H1 (cell line): ENCODE results near the gene CRADD. TPM values are rescaled to one million over a fixed set of nuclear protein-coding genes. Genes with fewer than 3 reads are reported as not detected.

Source experiments
- CTCF ChIA-PET: fragments of 300-600 bp; sonication (Branson Sonifier 250); formaldehyde crosslinking; loops from one replicate; lab custom pipeline; 2021; ENCODE audit not compliant: partially characterized antibody; lab: Charles Lee
- POLR2A ChIA-PET: fragments of 300-600 bp; sonication (Branson Sonifier 250); formaldehyde crosslinking; loops from one replicate; lab custom pipeline; 2021; ENCODE audit warnings: inconsistent platforms; ENCODE audit not compliant: partially characterized antibody; lab: Charles Lee
- DNase-seq, 2 experiments: peaks; one replicate each; pipeline versions ENCODE4 v3.0.0 to v3.0.0-alpha.2; 2010 to 2022; ENCODE audit warnings: low spot score in 2 of 2, low read depth in 1 of 2, mixed read lengths in 1 of 2
- FAIRE-seq: peaks from 2 replicates; lab custom pipeline; 2011; peaks lifted over from hg19 to GRCh38; lab: Jason Lieb, UNC
- H2AFZ ChIP-seq: 2 replicates; pipeline ENCODE4 v1.8.1; 2012; ENCODE audit warnings: low read length, inconsistent platforms
- H2AK5ac ChIP-seq: 2 replicates; pipeline ENCODE4 v1.6.1; 2013; ENCODE audit warnings: low read depth, low read length
- H2BK120ac ChIP-seq: replicated peaks from 2 replicates; pipeline ENCODE3; 2013; ENCODE audit warnings: low read depth, low read length, inconsistent platforms
- H2BK12ac ChIP-seq: 2 replicates; pipeline ENCODE4 v1.6.1; 2013; ENCODE audit warnings: low read depth, low read length
- H2BK15ac ChIP-seq: 2 replicates; pipeline ENCODE4 v1.6.1; 2013; ENCODE audit warnings: low read length
- H2BK20ac ChIP-seq: 2 replicates; pipeline ENCODE4 v1.6.1; 2013; ENCODE audit warnings: low read length
- H2BK5ac ChIP-seq: 2 replicates; pipeline ENCODE4 v1.6.1; 2013; ENCODE audit warnings: low read depth, low read length
- H3K14ac ChIP-seq: 2 replicates; pipeline ENCODE4 v1.6.1; 2013; ENCODE audit warnings: inconsistent platforms; ENCODE audit not compliant: insufficient read length
- H3K18ac ChIP-seq: 2 replicates; pipeline ENCODE4 v1.6.1; 2013; ENCODE audit warnings: low read length; ENCODE audit errors: extremely low read depth
- H3K23ac ChIP-seq: 2 replicates; pipeline ENCODE4 v1.6.1; 2013; ENCODE audit warnings: inconsistent platforms; ENCODE audit not compliant: insufficient read length
- H3K23me2 ChIP-seq: 2 replicates; pipeline ENCODE4 v1.6.1; 2013; ENCODE audit warnings: low read depth, low read length
- H3K27ac ChIP-seq: 2 replicates; pipeline ENCODE4 v1.6.1; 2011; ENCODE audit warnings: low read depth, low read length, inconsistent platforms
- H3K27me3 ChIP-seq, 4 experiments: replicated peaks in 1 of 4; 1 replicate in 1 of 4; 2 replicates in 3 of 4; pipeline versions ENCODE4 v1.6.1 to v1.8.1; 2011 to 2013; ENCODE audit warnings: low read length in 3 of 4, mild to moderate bottlenecking in 3 of 4, inconsistent platforms in 2 of 4, mixed read lengths in 2 of 4, moderate library complexity in 1 of 4; ENCODE audit not compliant: control insufficient read depth in 3 of 4, insufficient read depth in 3 of 4; ENCODE audit errors: extremely low read depth in 1 of 4
- H3K36me3 ChIP-seq, 4 experiments: 2 replicates each; pipeline versions ENCODE4 v1.6.1 to v1.8.1; 2011 to 2013; ENCODE audit warnings: mild to moderate bottlenecking in 4 of 4, low read length in 3 of 4, moderate library complexity in 2 of 4, control low read depth in 1 of 4, inconsistent platforms in 1 of 4; ENCODE audit not compliant: insufficient read depth in 4 of 4, control insufficient read depth in 2 of 4
- H3K4ac ChIP-seq: replicated peaks from 2 replicates; pipeline ENCODE3; 2013; ENCODE audit warnings: low read length, low read depth, mixed read lengths, inconsistent platforms; ENCODE audit not compliant: insufficient read length
- H3K4me1 ChIP-seq, 4 experiments: replicated peaks in 1 of 4; 1 replicate in 1 of 4; 2 replicates in 3 of 4; pipeline versions ENCODE4 v1.6.1 to v1.8.1; 2011 to 2013; ENCODE audit warnings: low read length in 3 of 4, inconsistent platforms in 2 of 4, mixed read lengths in 1 of 4; ENCODE audit not compliant: insufficient read depth in 4 of 4, control insufficient read depth in 3 of 4
- H3K4me2 ChIP-seq, 2 experiments: 2 replicates each; pipeline versions ENCODE4 v1.6.1 to v1.8.1; 2011 to 2013; ENCODE audit warnings: low read depth in 2 of 2, low read length in 2 of 2, control low read depth in 1 of 2, inconsistent platforms in 1 of 2, mild to moderate bottlenecking in 1 of 2; ENCODE audit not compliant: insufficient read depth in 1 of 2
- H3K4me3 ChIP-seq, 4 experiments: fragments of 200-600, 300-600 bp in 1 of 4; sonication (generic), shearing (Covaris generic), sonication (Bioruptor Twin) in 1 of 4; 2 replicates each; pipeline versions ENCODE4 v1.5.1 to v1.8.1; 2011 to 2016; ENCODE audit warnings: low read length in 4 of 4, low read depth in 3 of 4, control low read depth in 2 of 4, inconsistent platforms in 2 of 4, mild to moderate bottlenecking in 2 of 4, mixed read lengths in 1 of 4, moderate library complexity in 1 of 4; ENCODE audit not compliant: insufficient read depth in 2 of 4; ENCODE audit errors: extremely low read depth in 1 of 4
- H3K56ac ChIP-seq: replicated peaks from 2 replicates; pipeline ENCODE3; 2013; ENCODE audit warnings: low read depth, mild to moderate bottlenecking, mixed read lengths, low read length, inconsistent platforms; ENCODE audit not compliant: insufficient read length
- H3K79me1 ChIP-seq: 2 replicates; pipeline ENCODE4 v1.6.1; 2013; ENCODE audit warnings: low read depth, low read length, control low read depth
- H3K79me2 ChIP-seq, 2 experiments: 2 replicates each; pipeline versions ENCODE4 v1.6.1 to v1.8.1; 2012 to 2013; ENCODE audit warnings: low read length in 2 of 2, mild to moderate bottlenecking in 2 of 2, inconsistent platforms in 1 of 2; ENCODE audit not compliant: insufficient read depth in 2 of 2, control insufficient read depth in 1 of 2
- H3K9ac ChIP-seq, 4 experiments: replicated peaks in 1 of 4; 1 replicate in 1 of 4; 2 replicates in 3 of 4; pipeline versions ENCODE4 v1.6.1 to v1.8.1; 2011 to 2013; ENCODE audit warnings: low read depth in 3 of 4, low read length in 3 of 4, control low read depth in 2 of 4, mild to moderate bottlenecking in 2 of 4, moderate library complexity in 2 of 4, inconsistent platforms in 1 of 4; ENCODE audit errors: extremely low read depth in 1 of 4
- H3K9me3 ChIP-seq, 2 experiments: 2 replicates each; pipeline versions ENCODE4 v1.6.1 to v1.8.1; 2012 to 2013; ENCODE audit warnings: mild to moderate bottlenecking in 2 of 2, moderate library complexity in 2 of 2, control low read depth in 1 of 2, inconsistent platforms in 1 of 2, low read depth in 1 of 2, low read length in 1 of 2, mixed read lengths in 1 of 2; ENCODE audit not compliant: insufficient read depth in 2 of 2
- H4K20me1 ChIP-seq, 2 experiments: replicated peaks in 1 of 2; 2 replicates each; pipeline versions ENCODE3 to v1.8.1; 2011 to 2013; ENCODE audit warnings: inconsistent platforms in 2 of 2, low read length in 2 of 2, mild to moderate bottlenecking in 1 of 2; ENCODE audit not compliant: insufficient read depth in 2 of 2, control insufficient read depth in 1 of 2
- H4K5ac ChIP-seq: 2 replicates; pipeline ENCODE4 v1.6.1; 2013; ENCODE audit warnings: low read length, low read depth, mixed read lengths, inconsistent platforms; ENCODE audit not compliant: insufficient read length
- H4K8ac ChIP-seq: 2 replicates; pipeline ENCODE4 v1.8.0; 2013; ENCODE audit warnings: mild to moderate bottlenecking, moderate library complexity, low read length, inconsistent platforms; ENCODE audit not compliant: insufficient read depth; ENCODE audit errors: extremely low read depth
- H4K91ac ChIP-seq: replicated peaks from 2 replicates; pipeline ENCODE3; 2013; ENCODE audit warnings: low read length, mixed read lengths, inconsistent platforms; ENCODE audit not compliant: insufficient read length
- CBX8 ChIP-seq: fragments of 300-800, 300-1000 bp; sonication (generic); IDR thresholded peaks from 2 replicates; pipeline ENCODE4 v1.7.1; 2016; ENCODE audit warnings: low read depth, low read length, borderline replicate concordance
- EP300 ChIP-seq, 2 experiments: IDR thresholded peaks; 1 replicate in 1 of 2; 2 replicates in 1 of 2; pipeline ENCODE4 v1.6.1; 2011 to 2012; ENCODE audit warnings: low read depth in 2 of 2, low read length in 2 of 2, mild to moderate bottlenecking in 2 of 2, borderline replicate concordance in 1 of 2, inconsistent platforms in 1 of 2, moderate library complexity in 1 of 2
- MAFK ChIP-seq: IDR thresholded peaks from 2 replicates; pipeline ENCODE4 v1.6.1; 2012; ENCODE audit warnings: low read depth, mild to moderate bottlenecking, improper control_type of control experiment, low read length
- NRF1 ChIP-seq: IDR thresholded peaks from 2 replicates; pipeline ENCODE4 v1.6.1; 2011; ENCODE audit warnings: mild to moderate bottlenecking, low read depth, low read length, improper control_type of control experiment
- PHF8 ChIP-seq: fragments of 200-600 bp; sonication (generic); conservative IDR thresholded peaks from 2 replicates; pipeline ENCODE4 v1.7.1; 2012; ENCODE audit warnings: low read depth, mild to moderate bottlenecking, inconsistent platforms, low read length, moderate library complexity
- RNF2 ChIP-seq: fragments of 200-900, 300-1000 bp; sonication (generic); IDR thresholded peaks from 2 replicates; pipeline ENCODE4 v1.7.1; 2016; ENCODE audit warnings: borderline replicate concordance, low read depth, mild to moderate bottlenecking, antibody characterized with exemption, low read length; ENCODE audit not compliant: poor library complexity, severe bottlenecking; ENCODE audit errors: missing control alignments
- RXRA ChIP-seq: IDR thresholded peaks from 2 replicates; pipeline ENCODE4 v1.6.1; 2011; ENCODE audit warnings: low read depth, mild to moderate bottlenecking, low read length, moderate library complexity; ENCODE audit not compliant: insufficient read depth
- SIRT6 ChIP-seq: IDR thresholded peaks from one replicate; pipeline ENCODE4 v1.7.1; 2012; ENCODE audit warnings: low read length, inconsistent platforms
- SP2 ChIP-seq: IDR thresholded peaks from 2 replicates; pipeline ENCODE4 v1.6.1; 2012; ENCODE audit warnings: mild to moderate bottlenecking, low read length, inconsistent platforms
- WGBS, 2 experiments: shearing (Covaris generic) in 1 of 2; methylation state at CpG; one replicate each; pipeline versions ENCODE4 v1.1.6 to v1.1.7; 2013 to 2015; ENCODE audit warnings: low lambda C conversion rate in 2 of 2, mixed read lengths in 2 of 2, inconsistent platforms in 1 of 2, low coverage in 1 of 2, missing lambda C conversion rate in 1 of 2; ENCODE audit not compliant: insufficient replicate concordance in 2 of 2, insufficient coverage in 1 of 2, insufficient read length in 1 of 2; ENCODE audit errors: extremely low coverage in 1 of 2, missing lambda C conversion rate in 1 of 2; 5-methylcytosine and 5-hydroxymethylcytosine counted together
- polyA plus RNA-seq, 7 experiments: library from polyadenylated mRNA; depleted of rRNA in 3 of 7; stranded (reverse) in 5 of 7; unstranded in 2 of 7; fragments of >200 nt in 5 of 7; fragments of 200-250 nt in 2 of 7; gene quantifications; 1 replicate in 5 of 7; 2 replicates in 1 of 7; 4 replicates in 1 of 7; pipeline versions ENCODE4 v1.2.1 to v1.2.3, GENCODE V29; 2011 to 2013; ENCODE audit warnings: missing spikeins in 2 of 7, mixed read lengths in 2 of 7
- total RNA-seq: library from RNA; stranded (reverse); fragmentation: NEBNext Ultra II Directional; extraction: Animal tissue kit (Norgen Biotek cat#: 25700); gene quantifications from 2 replicates; pipeline ENCODE4 v1.2.1, GENCODE V29; 2021
- TF ChIP-seq, protein P1 (sequence below): IDR thresholded peaks from 2 replicates; pipeline ENCODE4 v1.6.1; 2012; ENCODE audit warnings: low read length, inconsistent platforms

The CRADD gene
- total and polyA plus RNA-seq, 2 of the 8 experiments (the other 6 are each of a cell fraction or from before 2014, with no cell fraction given), result 8.1 to 15.4 TPM

DNA sequence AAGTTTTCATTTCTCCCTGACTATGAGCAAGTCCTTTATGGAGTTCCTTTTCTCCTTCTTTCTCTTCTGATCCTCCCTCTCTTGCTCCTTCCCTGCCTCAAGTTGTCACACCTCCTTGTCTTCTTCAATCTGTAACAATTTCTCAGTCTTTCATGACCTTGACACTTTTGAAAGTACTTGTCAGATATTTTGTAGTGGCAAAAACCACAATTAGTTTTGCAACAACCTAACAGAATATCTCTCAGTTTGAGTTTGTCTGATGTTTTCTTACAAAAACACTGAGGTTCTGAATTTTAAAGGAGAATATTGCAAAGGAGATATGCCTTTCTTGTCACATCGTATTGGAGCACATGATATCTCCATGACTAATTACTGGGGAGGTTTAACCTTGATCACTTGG is 4.1 kb upstream of the CRADD start:
- Histone ChIP-seq H2BK120ac (no peak overlapping the region), H3K9me3 (0 out of 4 replicates have a peak, but pooled peaks cover 0 to 6% of the 10 kb centered on the region in 2 experiments), H3K18ac (0 out of 2 replicates have a peak overlapping the region, but pooled peaks have one; percentile 13), H3K27ac (no peak overlapping the region), H3K4me2 (no peak overlapping the region), H3K4me3 (no peak overlapping the region), H3K79me2 (no peaks in the 10 kb centered on the region), H3K36me3 (no peaks in the 10 kb centered on the region), H4K20me1 (no peaks in the 10 kb centered on the region), H3K14ac (no peak overlapping the region), H4K91ac (no peak overlapping the region), H3K4me1 (peaks cover 0 to 6% (median 0%) of the 10 kb centered on the region in 4 experiments; a peak in 2 of 7 replicates), H2BK12ac (no peak overlapping the region), H3K23me2 (peaks cover 5% of the 10 kb centered on the region; the same call in 1 of the 2 replicates), H3K79me1 (no peaks in the 10 kb centered on the region), H2BK5ac (no peak overlapping the region), H3K4ac (no peak overlapping the region), H3K9ac (no peak overlapping the region), H3K27me3 (no peaks in the 10 kb centered on the region), H2AFZ (no peak overlapping the region), H3K23ac (no peak overlapping the region), H4K8ac (no peak overlapping the region), H2AK5ac (no peak overlapping the region), H2BK20ac (no peak overlapping the region), H2BK15ac (no peak overlapping the region), H3K56ac (no peak overlapping the region), H4K5ac (no peak overlapping the region)
- ChIA-PET POLR2A (no interaction called here), CTCF (interaction anchor here (1.0 kb wide), 1 partner anchor 25 kb away, joined by 3 read pairs; no protein-coding TSS in a partner anchor)
- no peak for DNase-seq
- no peak for FAIRE-seq
- WGBS, 2 experiments, result 94% methylated on average over 1 of the region's 1 CpG; no CpG with 5 or more reads in 1 of the 2 experiments
- no peak for TF ChIP-seq SIRT6
- TF ChIP-seq PHF8, result no peak
- no peak for TF ChIP-seq NRF1
- no peak for TF ChIP-seq SP2
- TF ChIP-seq MAFK, result no peak
- TF ChIP-seq RXRA, result no peak
- no peak for TF ChIP-seq EP300 (IDR thresholded peaks at IDR 0.05; ENCODE audit: borderline replicate concordance in 1 of 2, low read depth in 2 of 2, low read length in 2 of 2)
- no peak for TF ChIP-seq RNF2
- TF ChIP-seq, protein P1, sequence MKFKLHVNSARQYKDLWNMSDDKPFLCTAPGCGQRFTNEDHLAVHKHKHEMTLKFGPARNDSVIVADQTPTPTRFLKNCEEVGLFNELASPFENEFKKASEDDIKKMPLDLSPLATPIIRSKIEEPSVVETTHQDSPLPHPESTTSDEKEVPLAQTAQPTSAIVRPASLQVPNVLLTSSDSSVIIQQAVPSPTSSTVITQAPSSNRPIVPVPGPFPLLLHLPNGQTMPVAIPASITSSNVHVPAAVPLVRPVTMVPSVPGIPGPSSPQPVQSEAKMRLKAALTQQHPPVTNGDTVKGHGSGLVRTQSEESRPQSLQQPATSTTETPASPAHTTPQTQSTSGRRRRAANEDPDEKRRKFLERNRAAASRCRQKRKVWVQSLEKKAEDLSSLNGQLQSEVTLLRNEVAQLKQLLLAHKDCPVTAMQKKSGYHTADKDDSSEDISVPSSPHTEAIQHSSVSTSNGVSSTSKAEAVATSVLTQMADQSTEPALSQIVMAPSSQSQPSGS, result no peak
- no peak for TF ChIP-seq CBX8
